Neural cell (in vitro differentiated cells): ENCODE results near the gene HOXB4. TPM values are rescaled to one million over a fixed set of nuclear protein-coding genes. Genes with fewer than 3 reads are reported as not detected.

Source experiments
- H2AFZ ChIP-seq: fragments of 200-600, 300-800 bp; sonication (generic), shearing (Covaris generic); 2 replicates; pipeline ENCODE4 v1.6.0; 2014; ENCODE audit warnings: low read depth, mild to moderate bottlenecking, antibody characterized with exemption, low read length, moderate library complexity
- H3F3A ChIP-seq: fragments of 200-600 bp; shearing (Covaris generic); 2 replicates; pipeline ENCODE4 v1.6.1; 2016; ENCODE audit warnings: mild to moderate bottlenecking, moderate library complexity, mixed read lengths, antibody characterized with exemption, low read length; ENCODE audit not compliant: insufficient read depth, poor library complexity, severe bottlenecking
- H3K27ac ChIP-seq: fragments of 200-600, 300-800 bp; sonication (generic), shearing (Covaris generic); 2 replicates; pipeline ENCODE4 v1.5.1; 2014; ENCODE audit warnings: mild to moderate bottlenecking, low read length, moderate library complexity
- H3K27me3 ChIP-seq: fragments of 300-800, 200-600 bp; sonication (generic), shearing (Covaris generic); 2 replicates; pipeline ENCODE4 v1.6.0; 2014; ENCODE audit warnings: mild to moderate bottlenecking, low read depth, low read length, moderate library complexity; ENCODE audit not compliant: insufficient read depth
- H3K36me3 ChIP-seq: fragments of 300-800, 200-600 bp; sonication (generic), shearing (Covaris generic); 2 replicates; pipeline ENCODE4 v1.5.1; 2014; ENCODE audit warnings: mild to moderate bottlenecking, antibody characterized with exemption, low read length, moderate library complexity; ENCODE audit not compliant: insufficient read depth
- H3K4me2 ChIP-seq: fragments of 300-800, 200-600 bp; sonication (generic), shearing (Covaris generic); 2 replicates; pipeline ENCODE4 v1.6.0; 2014; ENCODE audit warnings: mild to moderate bottlenecking, low read length
- H3K4me3 ChIP-seq: fragments of 300-800, 200-600 bp; sonication (generic), shearing (Covaris generic); 2 replicates; pipeline ENCODE4 v1.5.1; 2014; ENCODE audit warnings: mild to moderate bottlenecking, low read length, moderate library complexity
- H3K79me2 ChIP-seq: fragments of 200-600 bp; shearing (Covaris generic); replicated peaks from 2 replicates; pipeline ENCODE4 v1.6.0; 2014; ENCODE audit warnings: mild to moderate bottlenecking, low read length, moderate library complexity; ENCODE audit not compliant: insufficient read depth
- H3K9ac ChIP-seq: fragments of 300-800, 200-600 bp; sonication (generic), shearing (Covaris generic); 2 replicates; pipeline ENCODE4 v1.6.1; 2016; ENCODE audit warnings: mild to moderate bottlenecking, low read length, mixed read lengths
- H3K9me2 ChIP-seq: fragments of 200-600 bp; shearing (Covaris generic); 2 replicates; pipeline ENCODE4 v1.6.1; 2016; ENCODE audit warnings: mild to moderate bottlenecking, low read length, mixed read lengths; ENCODE audit not compliant: insufficient read depth
- H3K9me3 ChIP-seq: fragments of 200-600, 300-800 bp; sonication (generic), shearing (Covaris generic); 2 replicates; pipeline ENCODE4 v1.6.1; 2016; ENCODE audit warnings: mild to moderate bottlenecking, mixed run types, low read length, moderate library complexity, mixed read lengths
- H4K20me1 ChIP-seq: fragments of 200-600 bp; shearing (Covaris generic); 2 replicates; pipeline ENCODE4 v1.6.1; 2016; ENCODE audit warnings: mild to moderate bottlenecking, mixed run types; ENCODE audit not compliant: insufficient read depth
- CTCF ChIP-seq: fragments of 450-650 bp; IDR thresholded peaks from 2 replicates; pipeline ENCODE4 v1.5.1; 2014; ENCODE audit warnings: antibody characterized with exemption, mild to moderate bottlenecking, moderate library complexity; ENCODE audit not compliant: poor library complexity, severe bottlenecking
- EP300 ChIP-seq: fragments of 450-650 bp; conservative IDR thresholded peaks from 2 replicates; pipeline ENCODE4 v1.6.1; 2014; ENCODE audit warnings: antibody characterized with exemption, mild to moderate bottlenecking, moderate library complexity; ENCODE audit not compliant: poor library complexity, severe bottlenecking
- EZH2 ChIP-seq: fragments of 200-600, 300-800 bp; shearing (Covaris generic), sonication (generic); IDR thresholded peaks from 2 replicates; pipeline ENCODE4 v1.6.1; 2014; ENCODE audit warnings: antibody characterized with exemption, low read length, borderline replicate concordance, mild to moderate bottlenecking; ENCODE audit not compliant: insufficient read depth, poor library complexity, severe bottlenecking
- MXI1 ChIP-seq: fragments of 450-650 bp; conservative IDR thresholded peaks from 2 replicates; pipeline ENCODE4 v1.6.1; 2014; ENCODE audit warnings: antibody characterized with exemption, mild to moderate bottlenecking; ENCODE audit not compliant: poor library complexity, severe bottlenecking
- POLR2AphosphoS5 ChIP-seq: IDR thresholded peaks from 2 replicates; pipeline ENCODE4 v1.6.1; 2012
- RAD21 ChIP-seq: fragments of 450-650 bp; conservative IDR thresholded peaks from 2 replicates; pipeline ENCODE4 v1.6.1; 2014; ENCODE audit warnings: antibody characterized with exemption, mild to moderate bottlenecking, moderate library complexity
- SMC3 ChIP-seq: fragments of 450-650 bp; conservative IDR thresholded peaks from 2 replicates; pipeline ENCODE4 v1.6.1; 2014; ENCODE audit warnings: antibody characterized with exemption, mild to moderate bottlenecking, moderate library complexity; ENCODE audit not compliant: poor library complexity
- TAF1 ChIP-seq: IDR thresholded peaks from 2 replicates; pipeline ENCODE4 v1.6.1; 2012; ENCODE audit warnings: low read depth
- polyA plus RNA-seq: library from polyadenylated mRNA; depleted of rRNA; stranded (reverse); fragments of >200 nt; gene quantifications from 2 replicates; pipeline ENCODE4 v1.2.3, GENCODE V29; 2014
- TF ChIP-seq, protein P1 (sequence below): IDR thresholded peaks from 2 replicates; pipeline ENCODE4 v1.6.1; 2012; ENCODE audit warnings: borderline replicate concordance

HOXB4 gene
- polyA plus RNA-seq, 1 donor from 2014 or later, result not detected

DNA sequence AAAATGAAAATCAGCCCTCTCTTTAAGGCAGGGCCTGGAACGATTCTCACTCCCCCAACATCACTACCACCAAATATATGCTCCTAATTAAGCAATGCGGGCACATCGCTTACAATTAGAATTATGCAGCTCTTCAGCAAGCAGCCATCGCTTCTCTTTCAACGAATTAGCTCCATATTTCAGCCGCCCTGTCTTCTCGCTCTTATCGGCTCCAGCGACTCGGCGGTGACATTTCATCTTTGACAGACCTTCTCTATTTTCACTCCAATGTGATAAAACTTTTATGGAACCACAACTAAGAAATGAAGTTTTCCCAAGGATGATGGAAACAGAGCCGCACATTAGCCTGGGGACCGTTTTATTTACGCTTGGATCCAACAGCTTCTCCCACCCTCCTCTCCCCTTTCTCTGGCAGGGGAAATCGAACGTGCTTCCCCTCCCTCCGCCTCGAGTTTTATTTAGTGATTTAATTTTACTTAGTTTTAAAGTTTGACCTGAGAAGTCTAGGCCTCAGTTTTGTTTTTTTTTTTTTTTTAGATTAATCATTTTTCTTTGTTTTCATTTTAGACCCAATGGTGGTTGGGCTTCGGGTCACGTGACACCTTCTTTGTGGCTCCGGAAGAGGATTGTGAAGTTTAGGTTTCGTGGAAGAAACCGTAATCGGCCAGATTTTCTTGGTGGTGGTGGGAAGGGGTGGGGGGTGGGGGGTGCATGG, 30.2 kb downstream of the HOXB4 start:
- Histone ChIP-seq H3F3A (no peaks in the 10 kb centered on the region), H3K27me3 (peaks cover 100% of the 10 kb centered on the region), H3K36me3 (no peaks in the 10 kb centered on the region), H2AFZ (no peak overlapping the region), H3K9me3 (no peaks in the 10 kb centered on the region), H3K9me2 (no peaks in the 10 kb centered on the region), H3K9ac (no peak overlapping the region), H3K4me2 (no peak overlapping the region), H3K4me3 (no peak overlapping the region), H3K27ac (no peak overlapping the region), H3K79me2 (no peaks in the 10 kb centered on the region), H4K20me1 (no peaks in the 10 kb centered on the region)
- TF ChIP-seq MXI1 (no peak), SMC3 (no peak), EP300 (no peak), TAF1 (no peak), EZH2 (no peak), CTCF (no peak), RAD21 (no peak)
- TF ChIP-seq, protein P1, sequence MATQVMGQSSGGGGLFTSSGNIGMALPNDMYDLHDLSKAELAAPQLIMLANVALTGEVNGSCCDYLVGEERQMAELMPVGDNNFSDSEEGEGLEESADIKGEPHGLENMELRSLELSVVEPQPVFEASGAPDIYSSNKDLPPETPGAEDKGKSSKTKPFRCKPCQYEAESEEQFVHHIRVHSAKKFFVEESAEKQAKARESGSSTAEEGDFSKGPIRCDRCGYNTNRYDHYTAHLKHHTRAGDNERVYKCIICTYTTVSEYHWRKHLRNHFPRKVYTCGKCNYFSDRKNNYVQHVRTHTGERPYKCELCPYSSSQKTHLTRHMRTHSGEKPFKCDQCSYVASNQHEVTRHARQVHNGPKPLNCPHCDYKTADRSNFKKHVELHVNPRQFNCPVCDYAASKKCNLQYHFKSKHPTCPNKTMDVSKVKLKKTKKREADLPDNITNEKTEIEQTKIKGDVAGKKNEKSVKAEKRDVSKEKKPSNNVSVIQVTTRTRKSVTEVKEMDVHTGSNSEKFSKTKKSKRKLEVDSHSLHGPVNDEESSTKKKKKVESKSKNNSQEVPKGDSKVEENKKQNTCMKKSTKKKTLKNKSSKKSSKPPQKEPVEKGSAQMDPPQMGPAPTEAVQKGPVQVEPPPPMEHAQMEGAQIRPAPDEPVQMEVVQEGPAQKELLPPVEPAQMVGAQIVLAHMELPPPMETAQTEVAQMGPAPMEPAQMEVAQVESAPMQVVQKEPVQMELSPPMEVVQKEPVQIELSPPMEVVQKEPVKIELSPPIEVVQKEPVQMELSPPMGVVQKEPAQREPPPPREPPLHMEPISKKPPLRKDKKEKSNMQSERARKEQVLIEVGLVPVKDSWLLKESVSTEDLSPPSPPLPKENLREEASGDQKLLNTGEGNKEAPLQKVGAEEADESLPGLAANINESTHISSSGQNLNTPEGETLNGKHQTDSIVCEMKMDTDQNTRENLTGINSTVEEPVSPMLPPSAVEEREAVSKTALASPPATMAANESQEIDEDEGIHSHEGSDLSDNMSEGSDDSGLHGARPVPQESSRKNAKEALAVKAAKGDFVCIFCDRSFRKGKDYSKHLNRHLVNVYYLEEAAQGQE, result no peak

DNA sequence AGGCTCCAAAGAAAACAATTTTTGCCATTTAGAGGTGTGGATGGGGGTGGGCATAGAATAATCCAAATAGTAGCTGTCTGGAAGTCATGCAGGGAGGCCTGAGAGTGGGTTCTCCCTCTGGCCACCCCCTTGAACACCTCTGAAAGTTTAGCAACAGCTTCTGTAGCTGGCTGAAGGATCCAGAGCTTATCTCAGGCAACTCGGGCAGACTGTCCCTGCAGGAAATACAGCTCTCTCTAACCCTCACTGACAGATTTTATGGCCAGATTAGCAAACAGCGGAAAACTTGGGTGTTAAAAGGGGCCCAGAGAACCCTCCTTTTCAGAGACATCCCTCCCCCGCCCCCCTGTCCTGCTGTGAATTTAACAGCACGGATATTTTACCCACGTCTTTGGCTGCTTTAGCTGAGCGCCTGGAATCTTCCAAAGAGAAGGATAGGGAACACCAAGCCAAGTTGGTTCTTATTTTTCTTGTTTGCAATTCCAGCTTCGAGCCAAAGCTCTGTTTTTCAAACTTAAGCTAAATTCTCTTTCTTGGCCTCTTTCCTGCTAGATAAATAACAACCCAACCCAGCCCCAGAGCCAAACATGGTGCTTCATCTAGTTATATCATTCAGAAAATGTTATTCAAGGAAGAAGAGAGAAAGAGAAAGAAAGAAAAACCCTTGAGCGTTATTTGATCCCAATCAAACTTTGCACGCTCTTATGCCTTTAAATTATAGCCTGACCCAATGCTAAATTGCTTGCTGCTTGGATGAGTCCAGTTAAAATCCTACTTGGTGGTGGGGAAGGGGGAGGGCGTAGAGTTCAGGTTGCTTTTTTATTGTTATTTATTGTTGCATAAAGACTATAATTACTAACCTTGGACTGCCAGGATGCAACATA, 31.0 kb downstream of the HOXB4 start:
- Histone ChIP-seq H3K27ac (no peak overlapping the region), H3K4me3 (no peak overlapping the region), H3K79me2 (no peaks in the 10 kb centered on the region), H3K9ac (no peak overlapping the region), H3F3A (no peaks in the 10 kb centered on the region), H3K27me3 (peaks cover 100% of the 10 kb centered on the region), H2AFZ (no peak overlapping the region), H4K20me1 (no peaks in the 10 kb centered on the region), H3K9me2 (no peaks in the 10 kb centered on the region), H3K4me2 (no peak overlapping the region), H3K36me3 (no peaks in the 10 kb centered on the region), H3K9me3 (no peaks in the 10 kb centered on the region)
- TF ChIP-seq EZH2 (no peak), CTCF (no peak), POLR2AphosphoS5 (no peak), RAD21 (no peak), MXI1 (no peak), TAF1 (no peak), EP300 (no peak), SMC3 (no peak)
- TF ChIP-seq, protein P1, result no peak
